CD4-positive, alpha-beta T cell treated with Interleukin-17A for 1 hour (primary cell): ENCODE results near the gene PTH1R.
"Not testable (repeated sequence)": the region's sequence is repeated elsewhere in the genome, so short reads cannot be mapped to it uniquely, and the experiment has no call there.

Experiments
- DNase-seq: peaks from one replicate; pipeline ENCODE4 v3.0.0-alpha.2; 2020

PTH1R gene

GRCh38 chr3:46901591-46902187, 24.2 kb downstream of the PTH1R start:
- DNase-seq = no peak

GRCh38 chr3:46902188-46902631, 24.7 kb downstream of the PTH1R start:
- no peak for DNase-seq

- DNase-seq = no peak
Measured at GRCh38 chr3:46903341-46904302, 26.1 kb downstream of the PTH1R start.

GRCh38 chr3:46904303-46905212, 27.0 kb downstream of the PTH1R start:
- DNase-seq = no peak

- no peak for DNase-seq
Measured at GRCh38 chr3:46905213-46905560, 27.7 kb downstream of the PTH1R start.

- DNase-seq = no peak
Measured at GRCh38 chr3:46905661-46906451, 28.3 kb downstream of the PTH1R start.

GRCh38 chr3:46906471-46907058, 29.0 kb downstream of the PTH1R start:
- no peak for DNase-seq

GRCh38 chr3:46907271-46907670, 29.8 kb downstream of the PTH1R start:
- DNase-seq = no peak

- DNase-seq = no peak
Measured at GRCh38 chr3:46907960-46908293, 30.4 kb downstream of the PTH1R start.

- no peak for DNase-seq
Measured at GRCh38 chr3:46908294-46908985, 30.9 kb downstream of the PTH1R start.

- no peak for DNase-seq
Measured at GRCh38 chr3:46908986-46909534, 31.5 kb downstream of the PTH1R start.

- peak; percentile 79 for DNase-seq
Measured at GRCh38 chr3:46909535-46910161, 32.1 kb downstream of the PTH1R start.

GRCh38 chr3:46910166-46910760, 32.7 kb downstream of the PTH1R start:
- DNase-seq = no peak

- not testable (repeated sequence) for DNase-seq
Measured at GRCh38 chr3:46910914-46911313, 33.4 kb downstream of the PTH1R start.

- DNase-seq = no peak
Measured at GRCh38 chr3:46912986-46913385, 35.5 kb downstream of the PTH1R start.

GRCh38 chr3:46913644-46914043, 36.1 kb downstream of the PTH1R start:
- DNase-seq = no peak

GRCh38 chr3:46914849-46915248, 37.3 kb downstream of the PTH1R start:
- DNase-seq = no peak

GRCh38 chr3:46915297-46915822, 37.8 kb downstream of the PTH1R start:
- DNase-seq = no peak

GRCh38 chr3:46916278-46916677, 38.8 kb downstream of the PTH1R start:
- no peak for DNase-seq

- no peak for DNase-seq
Measured at GRCh38 chr3:46916799-46917198, 39.3 kb downstream of the PTH1R start.
